ENCODE results near the gene HTR4. TPM values are rescaled to one million over a fixed set of nuclear protein-coding genes. Genes with fewer than 3 reads are reported as not detected.

HTR4 gene
- total and polyA plus RNA-seq, 2 of the 4 experiments (the other 2 are of a cell fraction) = not detected

- H3K79me1 ChIP-seq (ENCODE audit: low read depth in 1 of 2, low read length in 2 of 2) = no peaks in the 10 kb centered on the region
- H2BK15ac ChIP-seq (ENCODE audit: low read depth, low read length) = no peak overlapping the region
- no TSS peak for BruUV-seq (replicated peaks)
- no peak overlapping the region for H3K27ac ChIP-seq (ENCODE audit: insufficient read depth, low read length)
- no peak overlapping the region for H2AK5ac ChIP-seq (ENCODE audit: low read depth, low read length)
- no peak overlapping the region for H2BK20ac ChIP-seq (ENCODE audit: low read depth, low read length)
- no peak for ATAC-seq (ENCODE audit: low read depth)
- no peaks in the 10 kb centered on the region for H3K36me3 ChIP-seq (ENCODE audit: control insufficient read depth, insufficient read depth, low read length)
- no peak overlapping the region for H3K56ac ChIP-seq (ENCODE audit: extremely low read depth, insufficient read depth, low read length)
- H4K8ac ChIP-seq (ENCODE audit: low read depth in 2 of 2, low read length in 2 of 2) = no peak overlapping the region
- no peak overlapping the region for H3K4ac ChIP-seq (ENCODE audit: low read depth, low read length)
- no peak overlapping the region for H2BK5ac ChIP-seq (ENCODE audit: low read depth, low read length, poor library complexity, severe bottlenecking)
- no peak overlapping the region for H2AK9ac ChIP-seq (replicated peaks; ENCODE audit: low read depth, low read length, poor library complexity)
- dilution Hi-C loops (cut with HindIII; ENCODE audit: low sequenced_read_pairs, unreplicated experiment) = no loop called here
- in situ Hi-C loops (cut with MboI; ENCODE audit: low sequenced_read_pairs) = no loop called here
- peaks cover 20% of the 10 kb centered on the region for H3K27me3 ChIP-seq (ENCODE audit: control insufficient read depth, insufficient read depth, low read length)
- no peaks in the 10 kb centered on the region for H3K9me3 ChIP-seq (ENCODE audit: control insufficient read depth, insufficient read depth, low read length)
- no peak for TF ChIP-seq BHLHE40 (IDR thresholded peaks at IDR 0.05; ENCODE audit: low read depth, low read length)
- no peak for TF ChIP-seq RAD21 (IDR thresholded peaks at IDR 0.05; ENCODE audit: low read length)
- TF ChIP-seq FOS (IDR thresholded peaks at IDR 0.05; ENCODE audit: low read depth, low read length) = no peak
- no peak for TF ChIP-seq RFX5 (IDR thresholded peaks at IDR 0.05; ENCODE audit: low read depth, low read length)
- TF ChIP-seq POLR2A (IDR thresholded peaks at IDR 0.05; ENCODE audit: low read depth, low read length) = no peak
- no peak for TF ChIP-seq MAZ (IDR thresholded peaks at IDR 0.05; ENCODE audit: borderline replicate concordance, low read depth, low read length)
- TF ChIP-seq SMC3 (IDR thresholded peaks at IDR 0.05; ENCODE audit: low read depth, low read length) = no peak
- TF ChIP-seq NFE2L2 (IDR thresholded peaks at IDR 0.05; ENCODE audit: low read depth, low read length) = no peak
- no peak for TF ChIP-seq ELK1 (IDR thresholded peaks at IDR 0.05; ENCODE audit: borderline replicate concordance, low read depth, low read length)
- TF ChIP-seq CTCF (conservative IDR thresholded peaks at IDR 0.05; ENCODE audit: low read depth, low read length) = no peak
- no peak for TF ChIP-seq USF2 (IDR thresholded peaks at IDR 0.05; ENCODE audit: low read depth, low read length)
- no peak for TF ChIP-seq RCOR1 (IDR thresholded peaks at IDR 0.05; ENCODE audit: insufficient replicate concordance, low read length)
- TF ChIP-seq CEBPB (IDR thresholded peaks at IDR 0.05; ENCODE audit: low read depth, low read length) = no peak
- H3K4me3 ChIP-seq (ENCODE audit: insufficient read depth, low read depth, low read length) = no peak overlapping the region
- H4K20me1 ChIP-seq (ENCODE audit: insufficient read depth, low read length) = no peaks in the 10 kb centered on the region
- no peak overlapping the region for H4K91ac ChIP-seq (ENCODE audit: insufficient read depth, low read depth, low read length)
- no peak overlapping the region for H3K18ac ChIP-seq (ENCODE audit: low read depth, low read length)
- no peak overlapping the region for H2BK120ac ChIP-seq (ENCODE audit: low read depth, low read length)
- ChIA-PET POLR2A (ENCODE audit: unreplicated experiment) (no interaction called here), CTCF (no interaction called here)
- H3K14ac ChIP-seq (replicated peaks; ENCODE audit: low read depth, low read length) = no peak overlapping the region
- intact Hi-C loops (cut with micrococcal nuclease) = no loop called here
- H3K9ac ChIP-seq (ENCODE audit: low read depth, low read length) = no peak overlapping the region
- no peak overlapping the region for H2AFZ ChIP-seq (replicated peaks; ENCODE audit: low read length, poor library complexity)
- H3K9me1 ChIP-seq (ENCODE audit: insufficient read depth, low read length) = no peaks in the 10 kb centered on the region
- no peak overlapping the region for H3K4me2 ChIP-seq (ENCODE audit: low read depth, low read length)
- no CpG with 5 or more reads among the region's 1 CpG for WGBS, 2 experiments (ENCODE audit: extremely low coverage in 2 of 2, insufficient read length in 1 of 2)
- no peak for DNase-seq
- H3K4me1 ChIP-seq (ENCODE audit: control insufficient read depth, insufficient read depth, low read length) = no peaks in the 10 kb centered on the region
- no peak overlapping the region for H4K5ac ChIP-seq (ENCODE audit: low read depth, low read length)
- no peak overlapping the region for H3K23ac ChIP-seq (ENCODE audit: low read depth, low read length)
These were observed 2.8 kb downstream of the HTR4 start for GRCh38 chr5:148651528-148651927.

Measured in IMR-90 (cell line).